Measurements from ENCODE around the gene CCNY. TPM values are rescaled to one million over a fixed set of nuclear protein-coding genes. Genes with fewer than 3 reads are reported as not detected.

Gene CCNY
- polyA plus RNA-seq, 2 of the 4 experiments (the other 2 are of a cell fraction): 28.1 to 55.5 TPM

DNA sequence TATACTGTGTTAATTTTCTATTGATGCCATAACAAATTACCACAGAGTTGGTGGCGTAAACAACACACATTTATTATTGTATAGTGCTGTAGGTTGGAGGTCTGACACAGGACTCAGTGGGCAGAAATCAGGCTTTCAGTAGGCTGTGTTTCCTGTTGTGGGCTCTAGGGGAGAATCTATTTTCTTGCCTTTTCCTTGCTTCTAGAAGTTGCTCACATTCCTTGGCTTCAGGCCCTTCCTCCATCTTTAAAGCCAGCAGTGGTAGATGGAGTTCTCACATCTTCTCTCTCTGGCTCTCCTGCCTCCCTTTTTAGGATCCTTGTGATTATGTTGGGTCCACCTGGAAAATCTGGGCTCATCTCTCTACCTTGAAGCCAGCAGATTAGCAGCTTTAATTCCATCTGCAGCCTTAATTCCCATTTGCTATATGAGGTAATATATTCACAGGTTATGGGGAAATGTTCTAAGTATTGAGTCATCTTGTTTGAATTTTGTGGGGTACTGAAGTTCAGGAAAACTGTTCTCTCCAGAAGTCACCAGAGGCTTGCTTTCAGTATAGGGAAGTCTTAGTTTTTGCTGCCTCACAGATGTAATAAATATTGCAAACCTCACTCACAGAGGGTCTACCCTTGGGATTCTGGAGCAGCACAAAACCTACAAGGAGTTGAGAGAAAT lies 38.9 kb downstream of the CCNY start (continued):
- no peak for TF ChIP-seq ZSCAN20 (CRISPR knock-in tag; IDR thresholded peaks at IDR 0.05)
- TF ChIP-seq, protein P1, sequence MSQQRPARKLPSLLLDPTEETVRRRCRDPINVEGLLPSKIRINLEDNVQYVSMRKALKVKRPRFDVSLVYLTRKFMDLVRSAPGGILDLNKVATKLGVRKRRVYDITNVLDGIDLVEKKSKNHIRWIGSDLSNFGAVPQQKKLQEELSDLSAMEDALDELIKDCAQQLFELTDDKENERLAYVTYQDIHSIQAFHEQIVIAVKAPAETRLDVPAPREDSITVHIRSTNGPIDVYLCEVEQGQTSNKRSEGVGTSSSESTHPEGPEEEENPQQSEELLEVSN (IDR thresholded peaks at IDR 0.05; ENCODE audit: borderline replicate concordance, low read depth): no peak
- no peak for TF ChIP-seq CEBPB (IDR thresholded peaks at IDR 0.05)
- TF ChIP-seq, protein P2, sequence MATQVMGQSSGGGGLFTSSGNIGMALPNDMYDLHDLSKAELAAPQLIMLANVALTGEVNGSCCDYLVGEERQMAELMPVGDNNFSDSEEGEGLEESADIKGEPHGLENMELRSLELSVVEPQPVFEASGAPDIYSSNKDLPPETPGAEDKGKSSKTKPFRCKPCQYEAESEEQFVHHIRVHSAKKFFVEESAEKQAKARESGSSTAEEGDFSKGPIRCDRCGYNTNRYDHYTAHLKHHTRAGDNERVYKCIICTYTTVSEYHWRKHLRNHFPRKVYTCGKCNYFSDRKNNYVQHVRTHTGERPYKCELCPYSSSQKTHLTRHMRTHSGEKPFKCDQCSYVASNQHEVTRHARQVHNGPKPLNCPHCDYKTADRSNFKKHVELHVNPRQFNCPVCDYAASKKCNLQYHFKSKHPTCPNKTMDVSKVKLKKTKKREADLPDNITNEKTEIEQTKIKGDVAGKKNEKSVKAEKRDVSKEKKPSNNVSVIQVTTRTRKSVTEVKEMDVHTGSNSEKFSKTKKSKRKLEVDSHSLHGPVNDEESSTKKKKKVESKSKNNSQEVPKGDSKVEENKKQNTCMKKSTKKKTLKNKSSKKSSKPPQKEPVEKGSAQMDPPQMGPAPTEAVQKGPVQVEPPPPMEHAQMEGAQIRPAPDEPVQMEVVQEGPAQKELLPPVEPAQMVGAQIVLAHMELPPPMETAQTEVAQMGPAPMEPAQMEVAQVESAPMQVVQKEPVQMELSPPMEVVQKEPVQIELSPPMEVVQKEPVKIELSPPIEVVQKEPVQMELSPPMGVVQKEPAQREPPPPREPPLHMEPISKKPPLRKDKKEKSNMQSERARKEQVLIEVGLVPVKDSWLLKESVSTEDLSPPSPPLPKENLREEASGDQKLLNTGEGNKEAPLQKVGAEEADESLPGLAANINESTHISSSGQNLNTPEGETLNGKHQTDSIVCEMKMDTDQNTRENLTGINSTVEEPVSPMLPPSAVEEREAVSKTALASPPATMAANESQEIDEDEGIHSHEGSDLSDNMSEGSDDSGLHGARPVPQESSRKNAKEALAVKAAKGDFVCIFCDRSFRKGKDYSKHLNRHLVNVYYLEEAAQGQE (IDR thresholded peaks at IDR 0.05): no peak

DNA sequence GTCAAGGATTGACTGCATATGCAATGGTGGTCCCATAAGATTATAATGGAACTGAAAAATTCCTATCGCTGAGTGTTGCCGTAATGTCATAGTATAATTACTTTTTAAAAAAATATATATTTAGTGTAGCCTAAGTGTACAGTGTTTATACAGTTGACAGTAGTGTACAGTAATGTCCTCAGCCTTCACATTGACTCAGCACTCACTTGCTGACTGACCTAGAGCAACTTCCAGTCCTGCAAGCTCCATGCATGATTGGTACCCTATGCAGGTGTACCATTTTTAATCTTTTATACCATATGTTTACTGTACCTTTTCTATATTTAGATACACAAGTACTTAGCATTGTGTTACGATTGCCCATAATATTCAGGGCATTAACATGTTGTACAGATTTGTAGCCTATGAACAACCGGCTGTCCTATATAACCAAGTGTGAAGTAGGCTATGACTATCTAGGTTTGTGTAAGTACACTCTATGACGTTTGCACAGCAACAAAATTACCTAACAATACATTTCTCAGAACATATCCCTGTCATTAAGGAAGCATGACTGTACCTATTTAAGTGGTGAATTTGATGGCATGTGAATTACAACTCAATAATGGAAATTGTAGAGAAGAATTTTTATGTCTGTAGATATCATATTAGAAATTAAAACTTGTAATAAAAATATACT lies 40.9 kb downstream of the CCNY start:
- no peak for TF ChIP-seq ZSCAN20 (CRISPR knock-in tag; IDR thresholded peaks at IDR 0.05)
- TF ChIP-seq NFE2L2 (conservative IDR thresholded peaks at IDR 0.05; ENCODE audit: low read length): no peak
- TF ChIP-seq KDM1A (IDR thresholded peaks at IDR 0.05; ENCODE audit: low read depth): no peak
- TF ChIP-seq MAZ (IDR thresholded peaks at IDR 0.05; ENCODE audit: borderline replicate concordance, low read depth, low read length): no peak
- TF ChIP-seq, protein P3, sequence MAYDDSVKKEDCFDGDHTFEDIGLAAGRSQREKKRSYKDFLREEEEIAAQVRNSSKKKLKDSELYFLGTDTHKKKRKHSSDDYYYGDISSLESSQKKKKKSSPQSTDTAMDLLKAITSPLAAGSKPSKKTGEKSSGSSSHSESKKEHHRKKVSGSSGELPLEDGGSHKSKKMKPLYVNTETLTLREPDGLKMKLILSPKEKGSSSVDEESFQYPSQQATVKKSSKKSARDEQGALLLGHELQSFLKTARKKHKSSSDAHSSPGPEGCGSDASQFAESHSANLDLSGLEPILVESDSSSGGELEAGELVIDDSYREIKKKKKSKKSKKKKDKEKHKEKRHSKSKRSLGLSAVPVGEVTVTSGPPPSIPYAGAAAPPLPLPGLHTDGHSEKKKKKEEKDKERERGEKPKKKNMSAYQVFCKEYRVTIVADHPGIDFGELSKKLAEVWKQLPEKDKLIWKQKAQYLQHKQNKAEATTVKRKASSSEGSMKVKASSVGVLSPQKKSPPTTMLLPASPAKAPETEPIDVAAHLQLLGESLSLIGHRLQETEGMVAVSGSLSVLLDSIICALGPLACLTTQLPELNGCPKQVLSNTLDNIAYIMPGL (CRISPR knock-in tag; IDR thresholded peaks at IDR 0.05; ENCODE audit: borderline replicate concordance): no peak
- no peak for TF ChIP-seq GATA3 (IDR thresholded peaks at IDR 0.05; ENCODE audit: borderline replicate concordance)
- TF ChIP-seq, protein P4, sequence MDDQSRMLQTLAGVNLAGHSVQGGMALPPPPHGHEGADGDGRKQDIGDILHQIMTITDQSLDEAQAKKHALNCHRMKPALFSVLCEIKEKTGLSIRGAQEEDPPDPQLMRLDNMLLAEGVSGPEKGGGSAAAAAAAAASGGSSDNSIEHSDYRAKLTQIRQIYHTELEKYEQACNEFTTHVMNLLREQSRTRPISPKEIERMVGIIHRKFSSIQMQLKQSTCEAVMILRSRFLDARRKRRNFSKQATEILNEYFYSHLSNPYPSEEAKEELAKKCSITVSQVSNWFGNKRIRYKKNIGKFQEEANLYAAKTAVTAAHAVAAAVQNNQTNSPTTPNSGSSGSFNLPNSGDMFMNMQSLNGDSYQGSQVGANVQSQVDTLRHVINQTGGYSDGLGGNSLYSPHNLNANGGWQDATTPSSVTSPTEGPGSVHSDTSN (IDR thresholded peaks at IDR 0.05): no peak
- TF ChIP-seq, protein P5, sequence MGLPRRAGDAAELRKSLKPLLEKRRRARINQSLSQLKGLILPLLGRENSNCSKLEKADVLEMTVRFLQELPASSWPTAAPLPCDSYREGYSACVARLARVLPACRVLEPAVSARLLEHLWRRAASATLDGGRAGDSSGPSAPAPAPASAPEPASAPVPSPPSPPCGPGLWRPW (IDR thresholded peaks at IDR 0.05): no peak
- no peak for TF ChIP-seq TFCP2L1 (CRISPR knock-in tag; IDR thresholded peaks at IDR 0.05)
- no peak for TF ChIP-seq RFX5 (IDR thresholded peaks at IDR 0.05)
- TF ChIP-seq, protein P2 (IDR thresholded peaks at IDR 0.05): no peak
- TF ChIP-seq ZC3H11A (IDR thresholded peaks at IDR 0.05): no peak
- no peak for TF ChIP-seq RNF2 (IDR thresholded peaks at IDR 0.05; ENCODE audit: borderline replicate concordance, low read depth)
- TF ChIP-seq, protein P6, sequence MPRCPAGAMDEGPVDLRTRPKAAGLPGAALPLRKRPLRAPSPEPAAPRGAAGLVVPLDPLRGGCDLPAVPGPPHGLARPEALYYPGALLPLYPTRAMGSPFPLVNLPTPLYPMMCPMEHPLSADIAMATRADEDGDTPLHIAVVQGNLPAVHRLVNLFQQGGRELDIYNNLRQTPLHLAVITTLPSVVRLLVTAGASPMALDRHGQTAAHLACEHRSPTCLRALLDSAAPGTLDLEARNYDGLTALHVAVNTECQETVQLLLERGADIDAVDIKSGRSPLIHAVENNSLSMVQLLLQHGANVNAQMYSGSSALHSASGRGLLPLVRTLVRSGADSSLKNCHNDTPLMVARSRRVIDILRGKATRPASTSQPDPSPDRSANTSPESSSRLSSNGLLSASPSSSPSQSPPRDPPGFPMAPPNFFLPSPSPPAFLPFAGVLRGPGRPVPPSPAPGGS (IDR thresholded peaks at IDR 0.05): no peak
- TF ChIP-seq JUNB (IDR thresholded peaks at IDR 0.05): no peak
- TF ChIP-seq, protein P7, sequence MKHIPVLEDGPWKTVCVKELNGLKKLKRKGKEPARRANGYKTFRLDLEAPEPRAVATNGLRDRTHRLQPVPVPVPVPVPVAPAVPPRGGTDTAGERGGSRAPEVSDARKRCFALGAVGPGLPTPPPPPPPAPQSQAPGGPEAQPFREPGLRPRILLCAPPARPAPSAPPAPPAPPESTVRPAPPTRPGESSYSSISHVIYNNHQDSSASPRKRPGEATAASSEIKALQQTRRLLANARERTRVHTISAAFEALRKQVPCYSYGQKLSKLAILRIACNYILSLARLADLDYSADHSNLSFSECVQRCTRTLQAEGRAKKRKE (CRISPR knock-in tag; IDR thresholded peaks at IDR 0.05; ENCODE audit: low read depth): no peak
- no peak for TF ChIP-seq HOXB13 (CRISPR knock-in tag; IDR thresholded peaks at IDR 0.05; ENCODE audit: low read depth)
- TF ChIP-seq FOSL2 (IDR thresholded peaks at IDR 0.05): no peak
- TF ChIP-seq FOSL2 (CRISPR knock-in tag; IDR thresholded peaks at IDR 0.05): no peak
- TF ChIP-seq ZFP36 (IDR thresholded peaks at IDR 0.05; ENCODE audit: borderline replicate concordance, partially characterized antibody): no peak
- TF ChIP-seq NPAS2 (CRISPR knock-in tag; IDR thresholded peaks at IDR 0.05; ENCODE audit: borderline replicate concordance): no peak
- FAIRE-seq: no peak
- CTCF ChIA-PET: no interaction called here

More for the DNA sequence above, 40.9 kb downstream of the CCNY start:
- Histone ChIP-seq H3K27ac (no peak overlapping the region), H3K4me2 (no peak overlapping the region), H3K4me3 (no peak overlapping the region), H3K9me3 (no peaks in the 10 kb centered on the region), H3K4me1 (0 out of 3 replicates have a peak, but pooled peaks cover 3% of the 10 kb centered on the region)
- 87% methylated on average over 5 of the region's 5 CpGs for WGBS (ENCODE audit: missing lambda C conversion rate)
- DNase-seq (ENCODE audit: low read depth in 1 of 2, low spot score in 1 of 2) (no peak), ATAC-seq (no peak)
- POLR2A ChIA-PET: no interaction called here
